Inferior parietal cortex (tissue), 1 donor: ENCODE measurements around the gene UXS1.

Source experiments
- DNase-seq: peaks from one replicate; pipeline ENCODE4 v3.0.0-alpha.2; 2016; ENCODE audit errors: extremely low spot score

Gene UXS1

GRCh38 chr2:106053116-106053515, 141.0 kb downstream of the UXS1 start:
- no peak for DNase-seq

DNA sequence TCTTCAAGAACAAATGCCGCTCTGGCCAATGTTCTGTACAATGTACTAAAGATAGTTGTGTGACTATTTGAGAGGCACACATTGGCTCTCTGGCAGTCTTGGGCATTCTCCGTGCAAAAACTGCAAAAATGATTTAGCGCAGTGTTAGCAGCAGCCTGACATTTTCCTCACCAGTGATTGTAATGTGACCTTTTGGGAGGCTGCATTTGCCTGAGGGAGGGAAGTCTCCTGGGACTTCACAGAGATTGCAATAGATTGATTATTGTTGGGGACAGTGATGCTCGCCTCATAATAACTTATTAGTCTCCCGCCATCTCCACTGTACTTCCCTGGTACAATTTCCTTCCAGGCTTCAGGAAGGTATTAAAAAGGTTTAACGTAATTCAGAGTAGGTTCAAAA, 149.2 kb downstream of the UXS1 start:
- DNase-seq: no peak

DNA sequence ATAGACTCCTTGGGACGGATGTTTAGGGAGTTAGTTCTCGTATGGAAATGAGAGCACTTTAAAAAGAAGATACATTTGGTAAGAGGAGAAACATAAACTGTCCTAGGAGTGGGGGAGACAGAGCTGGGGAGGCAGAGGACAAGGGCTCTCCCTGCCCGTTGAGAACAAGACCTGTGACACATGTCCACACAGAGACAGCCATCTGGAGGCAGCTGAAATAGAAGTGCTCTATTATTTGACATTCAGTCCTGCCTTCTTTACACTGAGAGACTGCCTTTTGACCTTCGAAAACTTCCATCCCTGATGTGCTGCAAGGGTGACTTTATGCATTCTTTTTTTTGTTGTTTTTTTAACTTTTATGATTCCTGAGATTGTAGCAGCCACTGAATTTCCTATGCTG, 150.1 kb downstream of the UXS1 start:
- DNase-seq: no peak
